22Rv1 (cell line): Measurements from ENCODE around the gene TRERF1.

ENCODE experiments used
- H3K27ac ChIP-seq: fragments of 450-650 bp; 2 replicates; pipeline ENCODE4 v1.5.1; 2017
- ZFX ChIP-seq: fragments of 450-650 bp; IDR thresholded peaks from 2 replicates; pipeline ENCODE4 v1.6.1; 2017; ENCODE audit warnings: antibody characterized with exemption, borderline replicate concordance
- TF ChIP-seq, protein P1 (sequence below): fragments of 450-650 bp; IDR thresholded peaks from 2 replicates; pipeline ENCODE4 v1.5.1; 2017; ENCODE audit warnings: mild to moderate bottlenecking

Gene TRERF1

GRCh38 chr6:42341771-42342553, 109.8 kb downstream of the TRERF1 start:
- no peak overlapping the region for H3K27ac ChIP-seq
- TF ChIP-seq ZFX, result no peak
- TF ChIP-seq, protein P1, sequence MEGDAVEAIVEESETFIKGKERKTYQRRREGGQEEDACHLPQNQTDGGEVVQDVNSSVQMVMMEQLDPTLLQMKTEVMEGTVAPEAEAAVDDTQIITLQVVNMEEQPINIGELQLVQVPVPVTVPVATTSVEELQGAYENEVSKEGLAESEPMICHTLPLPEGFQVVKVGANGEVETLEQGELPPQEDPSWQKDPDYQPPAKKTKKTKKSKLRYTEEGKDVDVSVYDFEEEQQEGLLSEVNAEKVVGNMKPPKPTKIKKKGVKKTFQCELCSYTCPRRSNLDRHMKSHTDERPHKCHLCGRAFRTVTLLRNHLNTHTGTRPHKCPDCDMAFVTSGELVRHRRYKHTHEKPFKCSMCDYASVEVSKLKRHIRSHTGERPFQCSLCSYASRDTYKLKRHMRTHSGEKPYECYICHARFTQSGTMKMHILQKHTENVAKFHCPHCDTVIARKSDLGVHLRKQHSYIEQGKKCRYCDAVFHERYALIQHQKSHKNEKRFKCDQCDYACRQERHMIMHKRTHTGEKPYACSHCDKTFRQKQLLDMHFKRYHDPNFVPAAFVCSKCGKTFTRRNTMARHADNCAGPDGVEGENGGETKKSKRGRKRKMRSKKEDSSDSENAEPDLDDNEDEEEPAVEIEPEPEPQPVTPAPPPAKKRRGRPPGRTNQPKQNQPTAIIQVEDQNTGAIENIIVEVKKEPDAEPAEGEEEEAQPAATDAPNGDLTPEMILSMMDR, result no peak

DNA sequence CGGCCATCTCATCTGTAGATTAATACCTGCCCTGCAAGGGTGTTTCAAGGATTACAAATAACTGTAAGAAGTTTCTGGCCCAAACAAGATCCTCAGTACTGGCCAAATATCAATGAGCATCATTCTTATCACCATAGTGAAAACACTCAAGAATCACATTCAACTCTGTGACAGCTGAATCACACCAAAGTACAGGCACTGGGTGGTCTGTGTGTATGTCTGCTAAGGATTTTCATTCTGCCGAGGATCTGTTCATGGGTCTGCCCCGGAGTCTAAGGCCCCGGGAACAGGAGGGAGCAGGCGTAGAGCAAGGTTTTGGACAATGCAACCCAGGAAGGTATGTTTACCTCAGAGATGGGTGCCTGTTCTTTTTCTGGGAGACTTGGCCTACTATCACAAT, 110.5 kb downstream of the TRERF1 start:
- H3K27ac ChIP-seq, result no peak overlapping the region
- TF ChIP-seq, protein P1, result no peak

GRCh38 chr6:42340511-42340910, 111.2 kb downstream of the TRERF1 start:
- no peak overlapping the region for H3K27ac ChIP-seq
- TF ChIP-seq, protein P1, result no peak
- TF ChIP-seq ZFX, result no peak

DNA sequence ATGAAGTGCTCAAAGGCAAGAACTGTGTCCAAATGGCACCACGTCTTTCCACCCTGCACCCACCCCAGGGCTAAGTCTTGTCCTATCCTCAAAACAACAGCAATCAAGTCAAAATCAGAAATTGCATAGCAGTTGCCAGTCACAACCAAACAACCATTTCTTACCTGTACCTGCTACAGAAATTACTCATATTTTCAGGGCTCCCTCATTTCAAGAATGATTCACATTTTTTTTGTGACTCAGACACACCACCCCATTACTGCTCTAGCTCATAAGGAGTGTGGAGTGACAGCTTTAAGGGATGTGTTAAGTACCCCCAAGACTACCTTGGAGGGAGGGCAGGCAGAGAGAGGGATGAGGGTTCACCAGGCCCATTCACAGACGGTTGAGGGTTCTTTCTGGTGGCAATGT, 111.7 kb downstream of the TRERF1 start:
- TF ChIP-seq, protein P1, result no peak
- TF ChIP-seq ZFX, result no peak
- H3K27ac ChIP-seq, result no peak overlapping the region

DNA sequence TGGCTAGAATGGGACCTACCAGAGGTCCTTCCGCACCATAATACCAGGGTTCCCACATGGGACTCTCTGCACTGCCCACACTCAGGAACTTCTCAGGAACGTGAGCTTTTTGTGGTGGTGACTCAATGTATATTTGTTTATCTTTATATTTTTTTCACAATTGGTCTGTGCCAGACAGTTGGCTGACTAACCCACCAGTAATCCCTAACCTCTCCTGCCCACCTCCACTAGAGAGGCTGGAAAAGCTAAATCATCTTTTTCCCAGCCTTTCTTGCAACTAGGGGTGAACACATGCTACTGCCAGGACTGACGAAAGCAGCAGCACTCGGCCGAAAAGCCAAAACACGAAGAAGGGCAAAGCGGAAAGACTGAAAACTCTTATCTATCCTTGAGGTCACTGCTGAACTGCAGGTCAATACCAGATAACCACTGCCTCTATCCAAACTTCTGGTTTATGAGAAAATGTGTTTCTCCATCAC, 112.9 kb downstream of the TRERF1 start:
- TF ChIP-seq, protein P1, result no peak
- no peak for TF ChIP-seq ZFX
- no peak overlapping the region for H3K27ac ChIP-seq

DNA sequence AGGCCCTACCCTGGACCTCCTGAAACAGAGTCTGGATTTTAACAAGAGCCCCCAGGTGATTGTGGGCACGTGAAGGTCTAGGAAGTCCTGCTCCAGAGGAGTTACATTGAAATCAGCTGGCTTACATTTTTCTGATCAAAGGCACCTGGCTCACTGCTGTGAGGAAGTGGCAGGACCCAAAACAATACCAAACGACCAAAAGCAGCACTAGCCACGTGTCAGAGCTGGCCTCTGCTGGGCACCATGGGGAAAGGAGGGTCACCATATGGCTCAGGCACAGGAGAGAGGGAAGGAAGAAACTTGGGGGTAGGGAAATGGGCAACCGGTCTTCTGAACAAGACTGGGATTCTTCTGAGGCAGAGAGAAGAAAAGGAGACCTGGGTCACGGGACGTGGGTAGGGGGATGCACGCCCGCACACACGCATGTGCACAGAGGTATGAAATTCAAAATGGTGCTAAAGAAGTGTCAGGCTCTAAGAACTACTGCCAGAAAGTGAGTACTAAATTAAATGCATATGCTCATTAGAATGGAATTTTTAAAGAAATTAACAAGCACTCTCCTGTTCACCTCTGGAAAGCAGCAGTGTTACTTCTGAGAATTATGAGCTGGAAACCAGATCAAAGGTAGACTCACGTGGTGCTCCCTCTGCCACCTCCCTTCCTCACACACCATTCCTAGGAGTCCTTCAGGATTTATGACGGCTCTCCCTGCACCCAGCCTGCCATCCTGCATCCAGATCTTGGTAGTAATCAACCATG, 113.6 kb downstream of the TRERF1 start:
- no peak overlapping the region for H3K27ac ChIP-seq
- no peak for TF ChIP-seq ZFX
- TF ChIP-seq, protein P1, result no peak

GRCh38 chr6:42336431-42336830, 115.3 kb downstream of the TRERF1 start:
- TF ChIP-seq ZFX, result no peak
- TF ChIP-seq, protein P1, result no peak
- H3K27ac ChIP-seq, result no peak overlapping the region
